IPS DF 4.7 (cell line): Measurements from ENCODE around the gene DNM2.
A peak's percentile ranks its signal among the peaks of the same experiment; 100 is the strongest.
"Not testable (repeated sequence)": the region's sequence is repeated elsewhere in the genome, so short reads cannot be mapped to it uniquely, and the experiment has no call there.

Experiments used
- DNase-seq: peaks from one replicate; pipeline ENCODE4 v3.0.0-alpha.2; 2013; ENCODE audit warnings: low spot score; ENCODE audit errors: extremely low read depth

The DNM2 gene

GRCh38 chr19:10717356-10718204 is at the start of gene DNM2:
TSS of gene DNM2 (plus strand) at chr19:10718079. CDS start at chr19:10718243, 164 bp downstream.
- DNase-seq: peak; percentile 100

- no peak for DNase-seq
Measured at GRCh38 chr19:10669246-10669645, 48.6 kb upstream of the DNM2 start.

- no peak for DNase-seq
Measured at GRCh38 chr19:10670182-10670581, 47.7 kb upstream of the DNM2 start.

- no peak for DNase-seq
Measured at GRCh38 chr19:10670876-10671804, 46.7 kb upstream of the DNM2 start.

GRCh38 chr19:10671922-10672321 is 46.0 kb upstream of the DNM2 start:
- not testable (repeated sequence) for DNase-seq

GRCh38 chr19:10675214-10675613 is 42.7 kb upstream of the DNM2 start:
- not testable (repeated sequence) for DNase-seq

- no peak for DNase-seq
Measured at GRCh38 chr19:10677751-10678150, 40.1 kb upstream of the DNM2 start.

- no peak for DNase-seq
Measured at GRCh38 chr19:10678813-10679212, 39.1 kb upstream of the DNM2 start.

GRCh38 chr19:10679743-10680142 is 38.1 kb upstream of the DNM2 start:
- no peak for DNase-seq

GRCh38 chr19:10680545-10681135 is 37.2 kb upstream of the DNM2 start:
- no peak for DNase-seq

- DNase-seq: no peak
Measured at GRCh38 chr19:10681658-10682057, 36.2 kb upstream of the DNM2 start.

GRCh38 chr19:10682397-10683063 is 35.3 kb upstream of the DNM2 start:
- no peak for DNase-seq

- DNase-seq: no peak
Measured at GRCh38 chr19:10683064-10683426, 34.8 kb upstream of the DNM2 start.

GRCh38 chr19:10683582-10683981 is 34.3 kb upstream of the DNM2 start:
- DNase-seq: no peak

- no peak for DNase-seq
Measured at GRCh38 chr19:10685210-10685609, 32.7 kb upstream of the DNM2 start.

- DNase-seq: no peak
Measured at GRCh38 chr19:10686193-10686592, 31.7 kb upstream of the DNM2 start.

GRCh38 chr19:10686661-10687517 is 31.0 kb upstream of the DNM2 start:
- no peak for DNase-seq

GRCh38 chr19:10687518-10688288 is 30.2 kb upstream of the DNM2 start:
- no peak for DNase-seq

- DNase-seq: no peak
Measured at GRCh38 chr19:10688545-10689280, 29.2 kb upstream of the DNM2 start.
